Measurements from ENCODE around the gene PVALEF. TPM values are rescaled to one million over a fixed set of nuclear protein-coding genes. Genes with fewer than 3 reads are reported as not detected.
A peak's percentile ranks its signal among the peaks of the same experiment; 100 is the strongest.

PVALEF gene
- not detected for total RNA-seq

GRCh38 chr17:81165246-81166032 lies at the start of gene PVALEF:
Gene PVALEF (plus strand): TSS chr17:81165507. CDS start chr17:81181227, 15,720 bp downstream.
- Histone ChIP-seq H3K9me3 (no peaks in the 10 kb centered on the region), H3K27ac (peak within 1 kb of the TSS in 3 of 4 donors; percentile 62 to 81 (median 72)), H3K27me3 (peaks cover 15% of the 10 kb centered on the region), H3K4me3 (peak within 1 kb of the TSS; percentile 42 to 59), H3K36me3 (no peaks in the 10 kb centered on the region), H3K4me1 (peaks cover 0 to 30% (median 11%) of the 10 kb centered on the region in 3 donors)
- ATAC-seq: peak; percentile 32
- TF ChIP-seq POLR2AphosphoS5 (IDR thresholded peaks at IDR 0.05) (no peak), POLR2A (IDR thresholded peaks at IDR 0.05) (no peak), EP300 (IDR thresholded peaks at IDR 0.05) (no peak)
- TF ChIP-seq, protein P1, sequence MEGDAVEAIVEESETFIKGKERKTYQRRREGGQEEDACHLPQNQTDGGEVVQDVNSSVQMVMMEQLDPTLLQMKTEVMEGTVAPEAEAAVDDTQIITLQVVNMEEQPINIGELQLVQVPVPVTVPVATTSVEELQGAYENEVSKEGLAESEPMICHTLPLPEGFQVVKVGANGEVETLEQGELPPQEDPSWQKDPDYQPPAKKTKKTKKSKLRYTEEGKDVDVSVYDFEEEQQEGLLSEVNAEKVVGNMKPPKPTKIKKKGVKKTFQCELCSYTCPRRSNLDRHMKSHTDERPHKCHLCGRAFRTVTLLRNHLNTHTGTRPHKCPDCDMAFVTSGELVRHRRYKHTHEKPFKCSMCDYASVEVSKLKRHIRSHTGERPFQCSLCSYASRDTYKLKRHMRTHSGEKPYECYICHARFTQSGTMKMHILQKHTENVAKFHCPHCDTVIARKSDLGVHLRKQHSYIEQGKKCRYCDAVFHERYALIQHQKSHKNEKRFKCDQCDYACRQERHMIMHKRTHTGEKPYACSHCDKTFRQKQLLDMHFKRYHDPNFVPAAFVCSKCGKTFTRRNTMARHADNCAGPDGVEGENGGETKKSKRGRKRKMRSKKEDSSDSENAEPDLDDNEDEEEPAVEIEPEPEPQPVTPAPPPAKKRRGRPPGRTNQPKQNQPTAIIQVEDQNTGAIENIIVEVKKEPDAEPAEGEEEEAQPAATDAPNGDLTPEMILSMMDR (IDR thresholded peaks at IDR 0.05): no peak
- no CpG with 5 or more reads among the region's 46 CpGs for WGBS, 2 donors (ENCODE audit: low coverage in 1 of 2)

DNA sequence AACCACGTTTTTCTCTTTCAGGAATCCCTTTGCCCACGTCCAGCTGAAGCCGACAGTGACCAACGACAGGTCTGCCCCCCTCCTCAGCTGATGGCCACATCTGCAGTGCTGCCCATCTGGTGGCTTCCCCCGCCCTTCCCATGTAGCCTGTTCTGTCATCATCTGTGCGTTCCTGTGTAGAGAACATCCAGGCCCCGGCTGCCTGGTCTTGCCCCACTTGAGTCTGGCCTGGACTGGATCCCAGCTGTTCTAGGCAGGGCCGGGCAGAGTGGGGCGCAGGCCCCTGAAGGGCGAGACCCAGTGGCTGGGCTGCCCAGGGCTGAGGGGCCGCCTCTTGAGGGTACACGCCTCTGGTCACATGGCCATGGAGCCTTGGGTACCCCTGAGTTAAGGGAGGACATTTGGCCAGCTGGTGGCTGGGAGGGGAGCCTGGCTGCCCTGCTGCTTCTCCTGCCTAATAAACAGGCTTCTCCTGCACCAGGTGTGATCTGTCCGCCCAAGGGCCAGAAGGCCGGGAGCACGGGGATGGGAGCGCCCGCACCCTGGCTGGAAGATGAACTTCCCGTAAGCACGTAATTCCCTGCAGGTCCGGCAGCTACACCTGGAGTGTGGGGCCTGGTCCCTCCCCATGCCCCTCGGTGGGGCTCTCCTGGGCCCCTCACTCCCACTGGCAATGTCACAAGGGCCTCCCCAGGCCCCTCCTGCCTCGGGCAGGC lies 49.4 kb upstream of the PVALEF start:
- 33 to 100% methylated on average over 1 of the region's 22 CpGs for WGBS, 2 donors (ENCODE audit: low coverage in 1 of 2)
- Histone ChIP-seq H3K36me3 (peaks cover 0 to 66% of the 10 kb centered on the region in 2 donors), H3K27ac (no peak overlapping the region)

DNA sequence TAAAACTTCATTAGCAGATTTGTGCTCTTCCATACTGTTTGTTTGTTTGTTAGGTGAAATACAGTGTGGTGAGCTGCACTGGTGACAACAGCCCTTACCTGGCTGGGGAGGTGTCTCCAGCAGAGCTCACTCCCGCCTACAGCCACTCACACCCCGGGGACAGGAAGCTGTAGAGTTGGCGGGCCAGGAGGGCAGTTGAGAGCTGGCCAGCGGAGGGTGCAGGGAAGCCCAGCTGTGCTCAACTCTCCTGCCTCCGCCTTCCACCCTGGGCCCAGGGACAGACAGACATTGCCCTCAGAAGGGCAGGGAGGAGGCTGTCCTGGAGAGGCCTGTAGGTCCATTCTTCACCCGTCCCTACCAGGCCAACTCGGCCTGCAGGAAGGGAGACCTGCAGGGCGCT lies 48.6 kb upstream of the PVALEF start:
- WGBS, 2 donors (ENCODE audit: low coverage in 1 of 2): no CpG with 5 or more reads among the region's 8 CpGs
- no peak for ATAC-seq
- peaks cover 2% of the 10 kb centered on the region for H3K27me3 ChIP-seq
- H3K9me3 ChIP-seq: no peaks in the 10 kb centered on the region
- TF ChIP-seq, protein P1 (IDR thresholded peaks at IDR 0.05): no peak
- TF ChIP-seq EP300 (IDR thresholded peaks at IDR 0.05) (no peak), POLR2AphosphoS5 (IDR thresholded peaks at IDR 0.05) (no peak), POLR2A (IDR thresholded peaks at IDR 0.05) (no peak)
- H3K4me3 ChIP-seq: no peak overlapping the region
- peaks cover 0 to 24% (median 3%) of the 10 kb centered on the region in 3 donors for H3K4me1 ChIP-seq
- H3K27ac ChIP-seq: no peak overlapping the region
- peaks cover 0 to 58% of the 10 kb centered on the region in 2 donors for H3K36me3 ChIP-seq

More for the DNA sequence above, 49.4 kb upstream of the PVALEF start:
- TF ChIP-seq, protein P1 (IDR thresholded peaks at IDR 0.05): no peak
- TF ChIP-seq POLR2AphosphoS5 (IDR thresholded peaks at IDR 0.05) (no peak), EP300 (IDR thresholded peaks at IDR 0.05) (no peak), POLR2A (IDR thresholded peaks at IDR 0.05) (no peak)
- H3K4me3 ChIP-seq: no peak overlapping the region
- no peaks in the 10 kb centered on the region for H3K9me3 ChIP-seq
- no peak for ATAC-seq
- H3K4me1 ChIP-seq: peaks cover 0 to 24% (median 3%) of the 10 kb centered on the region in 3 donors
- no peaks in the 10 kb centered on the region for H3K27me3 ChIP-seq

- Histone ChIP-seq H3K9me3 (no peaks in the 10 kb centered on the region), H3K27me3 (peaks cover 12% of the 10 kb centered on the region), H3K4me1 (peaks cover 0 to 24% (median 3%) of the 10 kb centered on the region in 3 donors), H3K36me3 (peaks cover 0 to 52% of the 10 kb centered on the region in 2 donors), H3K4me3 (no peak overlapping the region), H3K27ac (peak overlapping the region in 1 of 4 donors; percentile 80)
- ATAC-seq: no peak
- TF ChIP-seq POLR2AphosphoS5 (IDR thresholded peaks at IDR 0.05): no peak
- TF ChIP-seq POLR2A (IDR thresholded peaks at IDR 0.05): no peak
- TF ChIP-seq, protein P1 (IDR thresholded peaks at IDR 0.05): no peak
- no peak for TF ChIP-seq EP300 (IDR thresholded peaks at IDR 0.05)
- WGBS, 2 donors (ENCODE audit: low coverage in 1 of 2): no CpG with 5 or more reads among the region's 20 CpGs
These were observed 47.6 kb upstream of the PVALEF start for GRCh38 chr17:81117672-81118198.

Measured in gastroesophageal sphincter (tissue), 4 donors.